SU-DHL-6 (cell line): ENCODE results near the gene MARCHF10.

Source experiments
- H2AFZ ChIP-seq: fragments of 200-600 bp; sonication (generic); 2 replicates; pipeline ENCODE4 v1.6.1; 2014; ENCODE audit warnings: low read depth, mild to moderate bottlenecking, moderate library complexity, mixed read lengths, antibody characterized with exemption, low read length; ENCODE audit not compliant: severe bottlenecking
- H3F3A ChIP-seq: fragments of 200-600 bp; shearing (Covaris generic); 2 replicates; pipeline ENCODE4 v1.6.0; 2016; ENCODE audit warnings: antibody characterized with exemption, mild to moderate bottlenecking; ENCODE audit not compliant: insufficient read depth
- H3K27ac ChIP-seq: fragments of 200-600 bp; sonication (generic); 2 replicates; pipeline ENCODE4 v1.5.1; 2016; ENCODE audit warnings: low read depth, mild to moderate bottlenecking, low read length, moderate library complexity, mixed read lengths
- H3K27me3 ChIP-seq: fragments of 200-600 bp; sonication (generic), shearing (Covaris generic); 2 replicates; pipeline ENCODE4 v1.6.0; 2014; ENCODE audit warnings: mild to moderate bottlenecking, low read length
- H3K36me3 ChIP-seq: fragments of 200-600 bp; sonication (generic); 2 replicates; pipeline ENCODE4 v1.6.1; 2014; ENCODE audit warnings: mild to moderate bottlenecking, low read length, mixed read lengths
- H3K4me2 ChIP-seq: fragments of 300-600, 200-600 bp; shearing (Covaris generic), sonication (generic); 2 replicates; pipeline ENCODE4 v1.6.0; 2014; ENCODE audit warnings: low read length, low read depth, mild to moderate bottlenecking; ENCODE audit not compliant: poor library complexity, severe bottlenecking
- H3K4me3 ChIP-seq: fragments of 200-600 bp; sonication (generic); 2 replicates; pipeline ENCODE4 v1.5.1; 2014; ENCODE audit warnings: antibody characterized with exemption, low read length, mild to moderate bottlenecking, mixed read lengths; ENCODE audit not compliant: insufficient read depth, poor library complexity, severe bottlenecking
- H3K79me2 ChIP-seq: fragments of 200-600 bp; sonication (generic); 2 replicates; pipeline ENCODE4 v1.6.1; 2014; ENCODE audit warnings: mild to moderate bottlenecking, low read length, moderate library complexity; ENCODE audit not compliant: insufficient read depth
- H3K9ac ChIP-seq: fragments of 200-600 bp; sonication (generic); 2 replicates; pipeline ENCODE4 v1.7.0; 2014; ENCODE audit warnings: mild to moderate bottlenecking, low read length
- H3K9me2 ChIP-seq: fragments of 200-600 bp; sonication (generic); replicated peaks from 2 replicates; pipeline ENCODE4 v1.6.1; 2014; ENCODE audit warnings: low read length; ENCODE audit not compliant: insufficient read depth
- H3K9me3 ChIP-seq: fragments of 200-600 bp; sonication (generic); 2 replicates; pipeline ENCODE4 v1.6.1; 2014; ENCODE audit warnings: low read length, mixed read lengths; ENCODE audit not compliant: insufficient read depth
- H4K20me1 ChIP-seq: fragments of 200-600 bp; sonication (generic); 2 replicates; pipeline ENCODE4 v1.6.1; 2014; ENCODE audit warnings: low read depth, mild to moderate bottlenecking, antibody characterized with exemption, low read length, moderate library complexity, mixed read lengths
- EZH2phosphoT487 ChIP-seq: fragments of 200-600 bp; sonication (generic), shearing (Covaris generic); conservative IDR thresholded peaks from 2 replicates; pipeline ENCODE4 v1.6.1; 2018; ENCODE audit warnings: mild to moderate bottlenecking, antibody characterized with exemption, low read length, moderate library complexity, mixed read lengths
- TF ChIP-seq, protein P1 (sequence below): fragments of 200-600 bp; sonication (generic); IDR thresholded peaks from one replicate; pipeline ENCODE4 v1.5.1; 2017; ENCODE audit warnings: antibody characterized with exemption, mild to moderate bottlenecking, low read length, moderate library complexity; ENCODE audit not compliant: insufficient read depth, poor library complexity, severe bottlenecking

MARCHF10 gene

DNA sequence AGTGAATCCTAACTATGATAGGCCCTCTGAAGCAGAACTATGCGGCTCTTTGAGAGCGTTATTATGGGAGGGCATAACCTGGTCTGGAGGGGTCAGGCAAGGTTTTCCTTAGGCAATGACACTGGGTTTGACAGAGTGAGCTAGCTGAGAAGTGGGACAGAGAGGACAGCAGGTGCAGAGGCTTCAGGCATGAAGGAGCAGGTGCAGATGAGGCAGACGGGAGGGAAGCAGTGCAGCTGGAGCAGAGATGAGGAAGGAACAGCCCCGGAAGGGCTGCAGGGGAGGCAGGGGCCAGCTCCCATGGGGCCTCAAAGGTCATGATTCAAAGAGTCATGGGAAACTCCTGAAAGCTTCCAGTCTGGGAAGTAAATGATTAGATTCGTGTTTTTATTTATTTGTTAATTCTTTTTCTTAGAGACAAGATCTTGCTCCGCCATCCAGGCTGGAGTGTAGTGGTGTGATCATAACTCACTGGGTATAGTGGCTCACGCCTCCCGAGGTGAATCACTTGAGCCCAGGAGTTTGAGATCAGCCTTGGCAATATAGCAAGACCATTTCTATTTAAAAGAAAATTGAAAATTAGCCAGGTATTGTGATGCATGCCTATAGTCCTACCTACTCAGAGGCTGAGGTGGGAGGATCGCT, 5.4 kb downstream of the MARCHF10 start:
- Histone ChIP-seq H3K36me3 (no peaks in the 10 kb centered on the region), H3F3A (no peaks in the 10 kb centered on the region), H3K4me2 (no peak overlapping the region), H2AFZ (no peak overlapping the region), H3K9me2 (no peaks in the 10 kb centered on the region), H3K27ac (no peak overlapping the region), H3K4me3 (no peak overlapping the region), H3K9ac (no peak overlapping the region), H3K9me3 (no peaks in the 10 kb centered on the region), H4K20me1 (no peaks in the 10 kb centered on the region), H3K79me2 (no peaks in the 10 kb centered on the region), H3K27me3 (no peaks in the 10 kb centered on the region)
- TF ChIP-seq, protein P1, sequence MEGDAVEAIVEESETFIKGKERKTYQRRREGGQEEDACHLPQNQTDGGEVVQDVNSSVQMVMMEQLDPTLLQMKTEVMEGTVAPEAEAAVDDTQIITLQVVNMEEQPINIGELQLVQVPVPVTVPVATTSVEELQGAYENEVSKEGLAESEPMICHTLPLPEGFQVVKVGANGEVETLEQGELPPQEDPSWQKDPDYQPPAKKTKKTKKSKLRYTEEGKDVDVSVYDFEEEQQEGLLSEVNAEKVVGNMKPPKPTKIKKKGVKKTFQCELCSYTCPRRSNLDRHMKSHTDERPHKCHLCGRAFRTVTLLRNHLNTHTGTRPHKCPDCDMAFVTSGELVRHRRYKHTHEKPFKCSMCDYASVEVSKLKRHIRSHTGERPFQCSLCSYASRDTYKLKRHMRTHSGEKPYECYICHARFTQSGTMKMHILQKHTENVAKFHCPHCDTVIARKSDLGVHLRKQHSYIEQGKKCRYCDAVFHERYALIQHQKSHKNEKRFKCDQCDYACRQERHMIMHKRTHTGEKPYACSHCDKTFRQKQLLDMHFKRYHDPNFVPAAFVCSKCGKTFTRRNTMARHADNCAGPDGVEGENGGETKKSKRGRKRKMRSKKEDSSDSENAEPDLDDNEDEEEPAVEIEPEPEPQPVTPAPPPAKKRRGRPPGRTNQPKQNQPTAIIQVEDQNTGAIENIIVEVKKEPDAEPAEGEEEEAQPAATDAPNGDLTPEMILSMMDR, result no peak
- no peak for TF ChIP-seq EZH2phosphoT487

DNA sequence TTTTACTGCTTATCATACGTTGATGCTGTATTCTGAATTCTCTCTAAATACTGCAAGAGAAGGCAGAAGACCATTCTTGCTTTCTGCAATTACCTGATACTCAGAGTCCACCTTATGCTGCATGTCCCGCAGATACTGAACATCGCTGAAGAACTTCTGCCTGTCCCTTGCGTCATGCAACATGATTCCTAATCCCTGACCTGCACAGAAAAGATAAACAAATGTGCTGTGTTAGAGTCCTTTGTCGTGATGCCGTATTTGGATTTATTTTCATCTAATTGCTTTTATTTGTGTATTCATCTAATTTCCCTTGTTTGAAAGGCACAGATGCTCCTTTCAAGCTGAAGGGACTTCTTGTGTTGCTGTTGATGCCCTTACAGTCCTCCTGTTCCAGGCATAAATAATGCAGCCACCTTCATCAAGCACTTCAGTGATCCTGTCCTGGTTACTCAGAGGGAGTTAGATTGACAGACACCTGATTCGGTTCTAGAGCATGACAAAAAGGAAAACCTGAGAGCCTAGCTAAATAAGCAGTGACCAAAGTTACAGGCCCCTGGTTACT, 6.5 kb downstream of the MARCHF10 start:
- Histone ChIP-seq H3K27ac (no peak overlapping the region), H2AFZ (no peak overlapping the region), H3K9ac (no peak overlapping the region), H3K4me3 (no peak overlapping the region), H3F3A (no peaks in the 10 kb centered on the region), H3K27me3 (no peaks in the 10 kb centered on the region), H3K4me2 (no peak overlapping the region), H3K36me3 (no peaks in the 10 kb centered on the region), H4K20me1 (no peaks in the 10 kb centered on the region), H3K79me2 (no peaks in the 10 kb centered on the region), H3K9me2 (no peaks in the 10 kb centered on the region), H3K9me3 (no peaks in the 10 kb centered on the region)
- TF ChIP-seq EZH2phosphoT487, result no peak
- TF ChIP-seq, protein P1, result no peak

DNA sequence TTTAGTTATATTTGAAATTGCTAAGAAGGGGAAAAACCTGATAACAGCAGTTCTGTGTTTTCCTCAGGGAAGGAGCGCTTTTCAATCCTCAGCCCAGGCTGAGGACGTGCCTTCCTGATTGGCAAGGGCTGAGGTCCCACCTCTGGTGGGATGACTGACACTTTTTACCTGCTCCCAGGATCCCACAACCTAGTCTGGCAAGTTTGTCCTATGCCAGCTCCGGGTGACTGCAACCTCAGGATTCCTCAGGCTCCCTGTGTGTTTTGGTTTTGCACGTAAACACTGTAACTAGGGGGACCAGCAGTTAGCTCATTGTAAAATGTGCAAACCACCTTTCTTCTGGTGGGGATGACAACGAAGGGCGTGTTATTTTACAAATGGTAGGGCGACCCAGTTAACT, 7.5 kb downstream of the MARCHF10 start:
- H3K27ac ChIP-seq, result no peak overlapping the region
- H3K9me2 ChIP-seq, result no peaks in the 10 kb centered on the region
- H2AFZ ChIP-seq, result no peak overlapping the region
- no peak overlapping the region for H3K4me3 ChIP-seq
- H3K4me2 ChIP-seq, result no peak overlapping the region
- no peak for TF ChIP-seq EZH2phosphoT487
- TF ChIP-seq, protein P1, result no peak
- no peaks in the 10 kb centered on the region for H3K79me2 ChIP-seq
- H3K9me3 ChIP-seq, result no peaks in the 10 kb centered on the region
- H3K36me3 ChIP-seq, result no peaks in the 10 kb centered on the region
- H3F3A ChIP-seq, result no peaks in the 10 kb centered on the region
- H3K9ac ChIP-seq, result no peak overlapping the region
- no peaks in the 10 kb centered on the region for H3K27me3 ChIP-seq
- H4K20me1 ChIP-seq, result no peaks in the 10 kb centered on the region
